ENCODE results near the gene FREM3. TPM values are rescaled to one million over a fixed set of nuclear protein-coding genes. Genes with fewer than 3 reads are reported as not detected.

FREM3 gene
- total RNA-seq = 0.40 and 0.44 TPM in 2 replicates

GRCh38 chr4:143700416-143701352, at the start of gene FREM3:
Gene FREM3 (minus strand): TSS chr4:143700675. CDS start chr4:143700675, 0 bp downstream.

Other genes with a start within 250 kb of the FREM3 start
- 38.3 and 44.5 TPM in 2 replicates for gene SMARCA5, start 187.0 kb downstream of the FREM3 start, total RNA-seq
- gene GYPE, start 204.9 kb upstream of the FREM3 start, total RNA-seq = 3.6 and 4.8 TPM in 2 replicates

Measured in aortic smooth muscle cell (primary cell).